Left lung (tissue), 10 donors: Measurements from ENCODE around the gene NMNAT2. TPM values are rescaled to one million over a fixed set of nuclear protein-coding genes. Genes with fewer than 3 reads are reported as not detected.
"Not testable (repeated sequence)": the region's sequence is repeated elsewhere in the genome, so short reads cannot be mapped to it uniquely, and the experiment has no call there.

Experiments
- ATAC-seq: fragments of 200-7000 bp; cut with Tn5 transposase; one replicate; pipeline ENCODE4 v1.9.1; 2020; ENCODE audit warnings: moderate library complexity
- DNase-seq, 4 donors: peaks; one replicate each; pipeline ENCODE4 v3.0.0-alpha.2; 2013 to 2020
- H3K27ac ChIP-seq, 2 donors: fragments of 200-600 bp; sonication (generic) in 1 of 2; one replicate each; pipeline versions ENCODE4 v1.5.0 to v1.8.0; 2020 to 2021
- H3K27me3 ChIP-seq, 2 donors: fragments of 200-600 bp; sonication (generic) in 1 of 2; one replicate each; pipeline versions ENCODE4 v1.5.0 to v1.8.0; 2020 to 2021
- H3K36me3 ChIP-seq, 2 donors: fragments of 200-600 bp; sonication (generic) in 1 of 2; one replicate each; pipeline versions ENCODE4 v1.5.0 to v1.8.0; 2020 to 2021
- H3K4me1 ChIP-seq, 2 donors: fragments of 200-600 bp; one replicate each; pipeline ENCODE4 v1.8.0; 2021
- H3K4me3 ChIP-seq, 2 donors: fragments of 200-600 bp; sonication (generic) in 1 of 2; one replicate each; pipeline versions ENCODE4 v1.5.0 to v1.8.0; 2020 to 2021; ENCODE audit warnings: mild to moderate bottlenecking in 1 of 2
- H3K9me3 ChIP-seq, 2 donors: fragments of 200-600 bp; sonication (generic) in 1 of 2; one replicate each; pipeline versions ENCODE4 v1.5.0 to v1.8.0; 2020 to 2021
- intact Hi-C, 2 donors: fragments of 100-400 bp; cut with DNase I; formaldehyde crosslinking; loops; one replicate each; pipeline versions ENCODE4 v1.11.2 to v1.14.2; 2022
- polyA plus RNA-seq, 6 donors: library from polyadenylated mRNA; unstranded; fragments of 120-200 nt; gene quantifications; one replicate each; pipeline ENCODE4 v1.2.1, GENCODE V29; 2013; ENCODE audit not compliant: insufficient read length in 6 of 6
- total RNA-seq, 2 donors: library from RNA; stranded (reverse); fragmentation: NEBNext Ultra II Directional; extraction: Animal tissue kit (Norgen Biotek cat#: 25700); gene quantifications; one replicate each; pipeline ENCODE4 v1.2.1, GENCODE V29; 2021
- TF ChIP-seq, protein P1 (sequence below), 2 donors: fragments of 200-600 bp; sonication (generic) in 1 of 2; IDR thresholded peaks; one replicate each; pipeline versions ENCODE4 v1.5.0 to v1.8.0; 2021; ENCODE audit warnings: antibody characterized with exemption in 2 of 2
- donor health status: DM: no; HTN: yes; CAD: no.
- donor health status: DM: no; HTN: no; CAD: no.

NMNAT2 gene
- total and polyA plus RNA-seq, 8 donors, result 1.1 to 2.9 (median 1.5) TPM

DNA sequence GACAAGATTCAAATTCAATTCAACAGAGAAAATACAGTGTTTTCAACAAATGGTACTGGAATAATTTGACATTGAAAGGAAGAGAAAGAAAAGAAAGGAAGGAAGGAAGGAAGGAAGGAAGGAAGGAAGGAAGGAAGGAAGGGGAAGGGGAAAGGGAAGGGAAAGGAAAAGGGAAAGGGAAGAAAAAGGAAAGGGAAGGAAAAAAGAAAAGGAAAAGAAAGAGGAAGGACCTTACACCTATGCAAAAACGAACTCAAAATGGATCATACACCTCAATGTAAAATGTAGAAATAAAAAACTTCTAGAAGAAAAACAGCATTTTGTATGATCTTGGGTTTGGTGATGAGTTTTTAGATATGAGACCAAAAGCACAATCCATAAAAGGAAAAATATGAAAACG lies 19.9 kb upstream of the NMNAT2 start:
- Histone ChIP-seq H3K27ac (no peak overlapping the region), H3K4me1 (no peaks in the 10 kb centered on the region), H3K4me3 (no peak overlapping the region), H3K27me3 (no peaks in the 10 kb centered on the region), H3K36me3 (no peaks in the 10 kb centered on the region), H3K9me3 (no peaks in the 10 kb centered on the region)
- no peak for DNase-seq
- TF ChIP-seq, protein P1, sequence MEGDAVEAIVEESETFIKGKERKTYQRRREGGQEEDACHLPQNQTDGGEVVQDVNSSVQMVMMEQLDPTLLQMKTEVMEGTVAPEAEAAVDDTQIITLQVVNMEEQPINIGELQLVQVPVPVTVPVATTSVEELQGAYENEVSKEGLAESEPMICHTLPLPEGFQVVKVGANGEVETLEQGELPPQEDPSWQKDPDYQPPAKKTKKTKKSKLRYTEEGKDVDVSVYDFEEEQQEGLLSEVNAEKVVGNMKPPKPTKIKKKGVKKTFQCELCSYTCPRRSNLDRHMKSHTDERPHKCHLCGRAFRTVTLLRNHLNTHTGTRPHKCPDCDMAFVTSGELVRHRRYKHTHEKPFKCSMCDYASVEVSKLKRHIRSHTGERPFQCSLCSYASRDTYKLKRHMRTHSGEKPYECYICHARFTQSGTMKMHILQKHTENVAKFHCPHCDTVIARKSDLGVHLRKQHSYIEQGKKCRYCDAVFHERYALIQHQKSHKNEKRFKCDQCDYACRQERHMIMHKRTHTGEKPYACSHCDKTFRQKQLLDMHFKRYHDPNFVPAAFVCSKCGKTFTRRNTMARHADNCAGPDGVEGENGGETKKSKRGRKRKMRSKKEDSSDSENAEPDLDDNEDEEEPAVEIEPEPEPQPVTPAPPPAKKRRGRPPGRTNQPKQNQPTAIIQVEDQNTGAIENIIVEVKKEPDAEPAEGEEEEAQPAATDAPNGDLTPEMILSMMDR (IDR thresholded peaks at IDR 0.05), result no peak
- intact Hi-C loops, result no loop called here
- no peak for ATAC-seq

DNA sequence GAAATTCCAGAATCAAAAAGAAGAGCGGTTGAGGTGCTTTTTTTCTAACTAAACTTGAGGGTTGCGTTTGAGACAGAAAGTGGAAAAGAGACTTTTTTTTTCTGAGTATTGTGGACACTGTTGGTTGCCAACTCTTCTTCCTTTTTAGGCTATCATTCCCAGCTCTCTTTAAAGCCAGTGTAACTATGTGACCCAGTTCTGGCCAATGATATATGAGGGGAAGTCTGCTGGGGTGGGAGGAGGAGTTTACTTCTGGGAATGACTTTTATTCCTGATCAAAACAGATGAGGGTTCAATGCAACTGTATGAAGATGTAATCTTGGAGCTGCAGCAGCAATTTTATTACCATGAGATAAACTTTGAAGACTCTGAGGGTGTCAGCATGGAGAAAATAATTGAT lies 17.3 kb upstream of the NMNAT2 start:
- intact Hi-C loops, result no loop called here
- H3K27ac ChIP-seq, result no peak overlapping the region

DNA sequence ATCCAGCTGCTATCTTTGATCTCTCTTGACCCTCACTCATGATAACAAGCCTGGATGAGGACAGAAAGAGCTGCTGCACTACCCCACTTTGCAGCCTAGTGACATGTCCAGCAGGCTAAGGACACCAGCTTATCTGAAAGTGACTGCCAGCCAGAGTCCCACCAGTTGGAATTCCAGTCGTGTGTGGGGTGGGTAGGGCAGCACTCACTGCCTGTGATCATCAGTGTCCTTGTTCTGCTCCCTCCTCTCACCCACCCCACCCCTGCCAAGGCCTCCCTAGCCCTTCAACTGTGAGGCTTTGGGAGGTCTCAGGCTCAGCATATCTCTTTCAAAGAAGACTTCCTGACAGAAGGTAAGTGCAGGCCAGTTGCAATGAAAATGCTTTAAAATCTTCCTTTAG lies 15.5 kb upstream of the NMNAT2 start:
- Histone ChIP-seq H3K4me1 (no peaks in the 10 kb centered on the region), H3K27me3 (no peaks in the 10 kb centered on the region), H3K36me3 (no peaks in the 10 kb centered on the region), H3K27ac (no peak overlapping the region), H3K4me3 (no peak overlapping the region), H3K9me3 (no peaks in the 10 kb centered on the region)
- intact Hi-C loops, result no loop called here
- TF ChIP-seq, protein P1 (IDR thresholded peaks at IDR 0.05), result no peak
- ATAC-seq (no peak), DNase-seq (no peak)

More for the DNA sequence above, 17.3 kb upstream of the NMNAT2 start:
- no peaks in the 10 kb centered on the region for H3K36me3 ChIP-seq
- TF ChIP-seq, protein P1 (IDR thresholded peaks at IDR 0.05), result no peak
- no peak for DNase-seq
- no peak overlapping the region for H3K4me3 ChIP-seq
- H3K9me3 ChIP-seq, result no peaks in the 10 kb centered on the region
- H3K27me3 ChIP-seq, result no peaks in the 10 kb centered on the region
- no peaks in the 10 kb centered on the region for H3K4me1 ChIP-seq
- no peak for ATAC-seq

DNA sequence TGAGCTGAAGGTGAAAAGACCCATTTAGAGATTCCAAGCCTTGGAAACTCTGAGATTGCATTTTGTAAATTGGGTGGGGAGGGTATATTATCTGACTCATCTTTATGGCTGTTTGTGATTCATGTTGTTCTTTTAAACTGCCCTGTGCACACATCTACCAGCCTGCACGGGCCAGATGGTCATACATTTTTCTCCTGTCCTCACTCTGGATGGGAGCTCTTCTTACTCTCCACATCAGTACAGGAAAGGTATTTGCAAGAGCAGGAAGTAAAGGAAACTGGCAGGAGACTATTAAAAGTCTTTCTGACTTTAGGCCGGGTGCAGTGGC lies 14.3 kb upstream of the NMNAT2 start:
- no peak for DNase-seq
- no peaks in the 10 kb centered on the region for H3K9me3 ChIP-seq
- H3K36me3 ChIP-seq, result no peaks in the 10 kb centered on the region
- intact Hi-C loops, result no loop called here
- H3K27me3 ChIP-seq, result no peaks in the 10 kb centered on the region
- no peaks in the 10 kb centered on the region for H3K4me1 ChIP-seq
- no peak for ATAC-seq
- H3K27ac ChIP-seq, result no peak overlapping the region
- TF ChIP-seq, protein P1 (IDR thresholded peaks at IDR 0.05), result no peak
- no peak overlapping the region for H3K4me3 ChIP-seq

DNA sequence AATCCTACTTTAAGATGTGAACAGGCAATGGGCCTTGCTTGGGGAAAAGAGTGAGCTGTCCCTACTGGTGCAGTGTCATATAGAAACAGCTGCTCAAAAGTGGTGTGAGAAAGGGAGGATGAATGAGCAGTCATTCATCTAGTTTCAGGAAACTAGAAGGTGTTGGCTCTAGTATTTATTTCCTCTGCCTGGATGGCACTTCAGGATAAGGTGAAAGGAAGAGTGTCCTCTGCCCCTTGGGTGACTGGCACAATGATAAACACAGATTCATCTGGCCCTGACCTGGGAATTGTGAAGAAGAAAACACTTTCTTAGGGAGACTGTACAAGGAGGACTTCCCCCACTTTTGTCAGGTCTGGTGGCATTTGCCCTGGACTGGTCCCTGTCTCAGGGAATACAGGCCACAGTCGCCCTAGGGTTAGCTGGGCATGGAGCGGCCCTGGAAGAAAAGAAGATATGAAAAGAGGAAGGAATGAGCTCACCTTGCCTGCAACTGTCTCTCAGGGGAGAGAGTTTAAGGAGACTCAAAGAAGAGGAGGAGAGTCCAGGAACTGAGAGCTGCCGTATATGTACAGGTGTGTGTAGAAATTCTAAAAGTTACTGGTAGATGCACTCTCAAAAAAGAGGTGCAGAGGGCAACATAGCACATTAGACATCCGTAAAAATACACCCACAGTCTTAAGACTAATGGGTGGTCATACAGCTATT lies 13.8 kb upstream of the NMNAT2 start:
- Histone ChIP-seq H3K4me1 (no peaks in the 10 kb centered on the region), H3K4me3 (no peak overlapping the region), H3K27ac (no peak overlapping the region), H3K36me3 (no peaks in the 10 kb centered on the region), H3K9me3 (no peaks in the 10 kb centered on the region), H3K27me3 (no peaks in the 10 kb centered on the region)
- intact Hi-C loops, result no loop called here
- TF ChIP-seq, protein P1 (IDR thresholded peaks at IDR 0.05), result no peak
- DNase-seq, result no peak
- no peak for ATAC-seq

DNA sequence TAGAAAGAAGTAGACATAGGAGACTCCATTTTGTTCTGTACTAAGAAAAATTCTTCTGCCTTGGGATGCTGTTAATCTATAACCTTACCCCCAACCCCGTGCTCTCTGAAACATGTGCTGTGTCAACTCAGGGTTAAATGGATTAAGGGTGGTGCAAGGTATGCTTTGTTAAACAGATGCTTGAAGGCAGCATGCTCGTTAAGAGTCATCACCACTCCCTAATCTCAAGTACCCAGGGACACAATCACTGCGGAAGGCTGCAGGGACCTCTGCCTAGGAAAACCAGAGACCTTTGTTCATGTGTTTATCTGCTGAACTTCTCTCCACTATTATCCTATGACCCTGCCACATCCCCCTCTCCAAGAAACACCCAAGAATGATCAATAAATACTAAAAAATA lies 9.4 kb upstream of the NMNAT2 start:
- ATAC-seq, result peak; percentile 23
- H3K4me1 ChIP-seq, DNase-seq, H3K36me3 ChIP-seq, H3K27ac ChIP-seq, H3K4me3 ChIP-seq, intact Hi-C loops, H3K9me3 ChIP-seq: not testable (repeated sequence)
- H3K27me3 ChIP-seq, result peaks cover 0 to 12% of the 10 kb centered on the region in 2 donors
